ENCODE measurements around the gene GSS.

DNA sequence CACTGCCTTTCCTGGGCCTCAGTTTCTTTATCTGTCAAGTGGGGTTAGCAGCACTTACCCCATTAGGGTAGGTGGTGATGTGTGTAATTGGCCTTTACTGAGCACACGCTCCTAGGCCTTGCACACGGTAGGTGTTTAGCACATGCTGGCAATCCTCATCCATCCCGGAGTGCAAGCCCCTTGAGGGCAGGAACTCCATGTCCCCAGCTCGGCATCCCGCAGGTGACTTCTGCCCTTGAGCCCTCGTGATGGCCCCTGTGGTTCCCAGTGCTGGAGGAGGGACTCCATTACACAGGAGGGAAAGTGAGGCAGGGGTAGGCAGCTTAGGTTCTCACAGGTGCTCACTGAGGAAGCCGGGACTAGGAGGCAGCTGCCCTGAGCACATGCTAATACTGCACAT, 40.1 kb upstream of the GSS start:
- TF ChIP-seq POLR2A (IDR thresholded peaks at IDR 0.05) (no peak), CTCF (IDR thresholded peaks at IDR 0.05) (no peak)

Measured in gastroesophageal sphincter (tissue), 3 donors.